VCaP (cell line): ENCODE data around the gene ALKBH6.
"Not testable (repeated sequence)": the region's sequence is repeated elsewhere in the genome, so short reads cannot be mapped to it uniquely, and the experiment has no call there.

Source experiments
- H3K27ac ChIP-seq: fragments of 450-650 bp; 2 replicates; pipeline ENCODE4 v1.5.1; 2017
- CTCF ChIP-seq: fragments of 450-650 bp; conservative IDR thresholded peaks from 2 replicates; pipeline ENCODE4 v1.5.1; 2017; ENCODE audit warnings: mild to moderate bottlenecking, moderate library complexity

The ALKBH6 gene

GRCh38 chr19:36041831-36042230, 27.8 kb upstream of the ALKBH6 start:
- TF ChIP-seq CTCF: no peak
- H3K27ac ChIP-seq: no peak overlapping the region

- H3K27ac ChIP-seq: not testable (repeated sequence)
Measured at GRCh38 chr19:36041092-36041491, 27.1 kb upstream of the ALKBH6 start.

- no peak overlapping the region for H3K27ac ChIP-seq
Measured at GRCh38 chr19:36040495-36040894, 26.5 kb upstream of the ALKBH6 start.

GRCh38 chr19:36032251-36033104, 18.5 kb upstream of the ALKBH6 start, which contains the start of gene CLIP3:
TSS of gene CLIP3 (minus strand) at chr19:36032873. CDS start at chr19:36032357, 516 bp downstream.
- H3K27ac ChIP-seq: no peak within 1 kb of the TSS
- TF ChIP-seq CTCF: no peak

More at GRCh38 chr19:36040495-36040894, 26.5 kb upstream of the ALKBH6 start:
- TF ChIP-seq CTCF: no peak

- no peak overlapping the region for H3K27ac ChIP-seq
- TF ChIP-seq CTCF: no peak
Measured at GRCh38 chr19:36031308-36031707, 17.3 kb upstream of the ALKBH6 start.

- H3K27ac ChIP-seq: no peak overlapping the region
- no peak for TF ChIP-seq CTCF
Measured at GRCh38 chr19:36030264-36031148, 16.5 kb upstream of the ALKBH6 start.

GRCh38 chr19:36028313-36029041, 14.5 kb upstream of the ALKBH6 start:
- no peak for TF ChIP-seq CTCF
- H3K27ac ChIP-seq: no peak overlapping the region
